Measurements from ENCODE around the gene KMT2E. TPM values are rescaled to one million over a fixed set of nuclear protein-coding genes. Genes with fewer than 3 reads are reported as not detected.

KMT2E gene
- 54.1 and 62.2 TPM in 2 replicates for polyA plus RNA-seq

GRCh38 chr7:105013816-105014692, at the start of gene KMT2E:
TSS of gene KMT2E (plus strand) at chr7:105014205. CDS start at chr7:105040953, 26,748 bp downstream.

Data from Purkinje cell (primary cell).